DLD1 (cell line): ENCODE measurements around the gene NEK3.
"Not testable (repeated sequence)": the region's sequence is repeated elsewhere in the genome, so short reads cannot be mapped to it uniquely, and the experiment has no call there.

ENCODE experiments used
- in situ Hi-C: cut with HindIII; loops from 2 replicates; pipeline ENCODE4 v1.10.0; 2017; ENCODE audit warnings: low sequenced_read_pairs

The NEK3 gene

DNA sequence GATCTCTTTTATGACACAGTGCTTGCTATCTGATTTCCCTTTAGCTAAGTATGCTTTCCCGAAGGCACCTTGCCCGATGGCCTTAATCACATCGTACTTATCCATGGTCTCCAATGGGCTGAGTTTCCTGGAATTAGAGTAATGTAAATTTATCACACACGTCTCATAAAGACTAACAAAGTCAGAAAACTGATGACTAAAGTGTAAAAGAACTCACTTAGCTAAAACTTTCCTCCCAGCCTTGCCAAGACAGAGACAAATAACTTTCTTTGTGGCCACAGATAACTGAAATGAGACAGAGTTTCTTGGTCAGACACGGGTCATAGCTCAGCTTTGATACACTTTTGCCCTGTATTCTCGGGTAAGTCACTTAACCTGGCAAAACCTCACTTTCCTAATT is 32.0 kb downstream of the NEK3 start:
- in situ Hi-C loops = loop anchor here (25.0 kb wide), 1 partner anchor 240 kb away; no protein-coding TSS in a partner anchor

DNA sequence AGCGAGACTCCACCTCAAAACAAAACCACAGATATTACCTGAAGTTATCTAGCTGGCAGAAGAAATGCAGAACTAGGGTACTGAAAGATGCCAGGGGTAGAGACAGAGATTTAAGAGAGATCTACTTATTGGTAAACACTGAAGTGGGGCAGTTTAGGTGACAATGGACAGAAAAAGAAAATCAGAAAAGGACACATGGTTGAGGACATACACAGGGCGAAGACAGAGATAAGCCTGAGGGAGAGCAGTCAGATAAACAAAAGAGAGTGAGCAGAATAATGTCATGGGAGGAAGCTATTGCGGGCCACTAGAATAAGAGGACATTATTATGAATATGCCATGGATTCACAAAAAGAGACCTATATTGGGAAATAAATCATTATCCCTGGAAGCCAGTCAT is 33.9 kb downstream of the NEK3 start:
- in situ Hi-C loops = loop anchor here (25.0 kb wide), 1 partner anchor 238 kb away; no protein-coding TSS in a partner anchor

- in situ Hi-C loops = no loop called here
Observed at GRCh38 chr13:52118595-52118994, 40.8 kb downstream of the NEK3 start.

DNA sequence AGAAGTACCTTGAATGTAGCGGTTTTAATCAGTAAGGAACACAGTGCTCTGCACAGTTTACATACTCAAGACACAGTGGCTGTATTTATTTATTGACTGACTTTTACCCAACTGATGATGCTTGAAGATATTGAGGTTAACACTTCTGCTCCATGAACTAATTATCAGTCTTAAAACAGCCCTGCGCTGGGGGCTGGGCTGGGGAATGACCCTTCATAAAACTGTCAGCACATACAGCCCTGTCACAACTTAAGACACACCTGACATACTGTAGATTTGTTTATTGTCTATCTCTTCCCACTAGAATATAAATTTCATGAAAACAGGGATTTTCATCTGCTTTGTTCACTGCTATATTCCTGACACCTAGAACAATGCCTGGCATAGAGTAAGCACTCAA is 41.3 kb downstream of the NEK3 start:
- in situ Hi-C loops = no loop called here

DNA sequence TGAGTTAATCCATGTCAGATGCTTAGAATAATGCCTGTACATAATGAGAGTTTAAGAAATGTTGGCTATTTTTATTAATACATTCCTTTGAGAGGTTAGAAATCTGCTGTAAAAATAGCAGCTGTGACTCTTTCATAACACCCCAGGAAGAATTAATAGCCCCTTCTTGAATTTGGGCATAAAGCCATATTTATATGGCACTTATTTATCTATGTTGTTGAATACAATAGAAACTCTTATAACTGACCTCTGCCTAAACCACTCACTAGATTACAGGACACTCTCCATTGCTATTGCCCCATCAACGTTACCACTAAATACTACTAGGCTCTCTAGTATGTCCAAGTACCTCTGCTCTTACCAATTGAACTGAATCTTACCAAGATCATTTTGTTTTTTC is 46.8 kb downstream of the NEK3 start:
- in situ Hi-C loops = no loop called here

DNA sequence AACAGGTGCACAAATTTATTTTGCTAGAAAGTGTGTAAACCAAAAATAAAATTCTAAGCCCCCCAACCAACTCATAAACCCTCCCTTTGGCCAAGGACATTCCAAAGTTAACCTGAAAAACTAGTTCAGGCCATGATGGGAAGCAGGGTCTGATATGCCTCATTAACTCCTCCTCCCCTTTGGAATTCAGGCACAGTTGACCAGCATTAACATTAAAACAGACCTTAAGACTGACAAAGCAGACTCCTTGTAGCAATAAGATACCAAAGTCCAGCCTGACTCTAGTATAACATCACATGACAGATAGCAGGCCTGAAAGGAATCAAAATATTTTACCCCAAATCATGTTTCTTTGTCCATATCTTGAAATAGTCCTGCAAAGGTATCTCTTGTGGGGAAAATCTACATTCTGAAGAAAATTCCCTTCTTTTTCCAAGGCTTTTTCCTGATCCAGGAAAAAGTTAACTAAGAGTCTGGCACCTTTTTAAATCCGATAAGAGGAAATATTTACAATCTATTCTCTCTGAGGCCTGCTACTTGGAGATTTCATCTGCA is 50.2 kb downstream of the NEK3 start:
- in situ Hi-C loops = no loop called here

DNA sequence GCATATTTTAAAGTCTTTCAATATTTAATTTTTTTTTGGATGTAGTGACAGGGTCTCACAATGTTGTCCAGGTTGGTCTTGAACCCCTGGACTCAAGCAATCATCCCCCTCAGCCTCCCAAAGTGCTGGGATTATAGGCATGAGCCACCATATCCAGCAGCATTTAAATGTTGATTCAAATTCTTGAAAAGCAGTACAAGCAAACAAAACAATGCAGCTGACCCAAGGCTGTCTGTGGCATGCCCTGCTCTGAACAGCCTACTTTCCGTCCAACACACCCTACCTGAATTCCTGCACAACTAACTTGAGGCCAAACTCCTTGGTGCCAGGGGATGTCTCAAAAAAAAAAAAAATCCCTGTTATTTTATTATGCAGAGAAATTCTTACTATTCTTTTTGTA is 53.6 kb downstream of the NEK3 start:
- in situ Hi-C loops = no loop called here

DNA sequence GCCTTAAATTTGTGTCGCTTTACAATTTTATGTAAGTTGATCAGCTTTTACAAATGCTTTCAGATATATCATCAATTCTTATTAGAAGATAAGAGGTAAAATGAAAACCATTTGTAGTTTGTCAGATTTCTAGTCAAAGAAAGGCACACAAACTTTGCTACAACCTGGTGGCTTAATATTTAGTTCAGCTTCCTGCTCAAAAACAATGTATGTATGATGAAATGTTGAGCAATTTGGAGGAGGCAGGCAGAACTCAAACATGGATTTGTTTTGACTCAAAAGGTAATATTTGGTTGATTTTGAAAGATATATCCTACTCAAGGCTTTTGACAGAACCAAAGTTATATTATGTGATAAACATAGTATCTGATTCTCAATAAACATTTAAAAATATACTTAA is 54.8 kb downstream of the NEK3 start:
- in situ Hi-C loops = no loop called here

GRCh38 chr13:52103386-52103785 is 56.0 kb downstream of the NEK3 start:
- in situ Hi-C loops = no loop called here

DNA sequence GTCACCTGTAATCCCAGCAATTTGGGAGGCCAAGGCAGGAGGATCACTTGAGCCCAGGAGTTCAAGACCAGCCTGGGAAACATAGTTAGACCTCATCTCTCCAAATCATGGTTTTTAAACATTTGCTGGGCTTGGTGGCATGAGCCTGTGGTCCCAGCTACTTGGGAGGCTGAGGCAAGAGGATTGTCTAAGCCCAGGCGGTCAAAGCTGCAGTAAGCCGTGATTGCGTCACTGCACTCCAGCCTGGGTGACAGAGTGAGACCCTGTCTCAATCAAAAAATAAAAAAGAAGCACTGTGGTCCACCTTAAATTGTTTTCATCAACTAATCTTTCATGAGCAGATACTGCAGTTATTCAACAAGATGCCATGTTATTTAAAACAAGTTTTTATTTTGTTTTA is 57.0 kb downstream of the NEK3 start:
- in situ Hi-C loops = not testable (repeated sequence)

GRCh38 chr13:52097197-52097596 is 62.2 kb downstream of the NEK3 start:
- in situ Hi-C loops = no loop called here

DNA sequence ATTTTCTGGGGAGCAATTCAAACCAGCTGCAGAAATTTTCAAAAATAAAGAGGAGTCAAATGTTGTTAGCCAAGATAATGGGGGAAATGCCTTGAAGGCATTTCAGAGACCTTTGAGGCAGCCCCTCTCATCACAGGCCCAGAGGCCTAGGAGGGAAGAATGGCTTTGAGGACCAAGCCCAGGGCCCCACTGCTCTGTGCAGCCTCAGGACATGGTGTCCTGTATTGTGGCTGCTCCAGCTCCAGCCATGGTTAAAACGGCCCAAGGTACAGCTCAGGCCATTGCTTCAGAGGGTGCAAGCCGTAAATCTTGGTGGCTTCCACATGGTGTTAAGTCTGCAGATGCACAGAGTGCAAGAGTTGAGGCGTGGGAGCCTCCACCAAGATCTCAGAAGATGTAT is 62.6 kb downstream of the NEK3 start:
- in situ Hi-C loops = no loop called here

GRCh38 chr13:52096062-52096461 is 63.3 kb downstream of the NEK3 start:
- in situ Hi-C loops = no loop called here

- in situ Hi-C loops = no loop called here
Observed at GRCh38 chr13:52092087-52092486, 67.3 kb downstream of the NEK3 start.

GRCh38 chr13:52091473-52091872 is 67.9 kb downstream of the NEK3 start:
- in situ Hi-C loops = no loop called here

DNA sequence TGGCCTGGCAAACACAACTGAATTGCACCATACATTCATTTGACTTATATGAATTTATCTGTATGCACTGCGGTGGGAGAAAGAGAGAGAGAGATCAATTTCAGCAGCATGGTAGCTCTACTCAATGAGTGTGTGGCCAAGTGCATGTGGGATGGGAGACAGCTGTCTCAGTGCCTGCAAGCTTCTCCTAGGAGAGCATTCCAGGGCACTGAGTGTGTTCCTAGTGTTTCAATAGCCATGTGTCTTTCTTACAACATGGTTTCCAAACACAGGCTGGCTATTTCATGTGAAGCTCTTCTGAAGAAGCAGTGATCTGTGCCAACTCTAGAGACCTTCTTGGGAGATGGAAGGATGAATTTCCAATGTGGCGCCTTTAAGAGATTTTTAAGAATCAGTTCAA is 74.0 kb downstream of the NEK3 start:
- in situ Hi-C loops = no loop called here

DNA sequence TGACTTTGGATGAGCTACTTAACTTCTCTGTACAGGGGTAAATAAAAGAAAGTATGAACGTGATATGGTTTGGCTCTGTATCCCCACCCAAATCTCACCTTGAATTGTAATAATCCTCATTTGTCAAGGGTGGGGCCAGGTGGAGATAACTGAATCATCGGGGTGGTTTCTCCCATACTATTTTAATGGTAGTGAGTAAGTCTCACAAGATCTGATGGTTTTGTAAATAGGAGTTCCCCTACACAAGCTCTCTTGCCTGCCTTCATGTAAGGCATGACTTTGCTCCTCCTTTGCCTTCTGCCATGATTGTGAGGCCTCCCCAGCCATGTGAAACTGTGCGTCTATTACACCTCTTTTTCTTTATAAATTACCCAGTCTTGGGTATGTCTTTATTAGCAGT is 74.4 kb downstream of the NEK3 start:
- in situ Hi-C loops = not testable (repeated sequence)
